HUES48 (cell line): ENCODE results near the gene PPP3CA.

Source experiments
- H3K27ac ChIP-seq: one replicate; pipeline ENCODE4 v1.7.0; 2013; ENCODE audit warnings: low read depth, low read length, inconsistent platforms
- H3K27me3 ChIP-seq: 2 replicates; pipeline ENCODE4 v1.6.1; 2013; ENCODE audit warnings: mild to moderate bottlenecking, low read length; ENCODE audit not compliant: control insufficient read depth, insufficient read depth
- H3K36me3 ChIP-seq: 2 replicates; pipeline ENCODE4 v1.6.1; 2013; ENCODE audit warnings: low read length; ENCODE audit not compliant: control insufficient read depth, insufficient read depth
- H3K4me1 ChIP-seq: 2 replicates; pipeline ENCODE4 v1.6.1; 2013; ENCODE audit warnings: mild to moderate bottlenecking, low read length; ENCODE audit not compliant: control insufficient read depth, insufficient read depth
- H3K4me3 ChIP-seq: 2 replicates; pipeline ENCODE4 v1.5.1; 2013; ENCODE audit warnings: mild to moderate bottlenecking, low read depth, low read length
- H3K9ac ChIP-seq: 2 replicates; pipeline ENCODE4 v1.6.1; 2013; ENCODE audit warnings: mild to moderate bottlenecking, low read depth, low read length, moderate library complexity
- H3K9me3 ChIP-seq: 2 replicates; pipeline ENCODE4 v1.6.1; 2013; ENCODE audit warnings: low read length; ENCODE audit not compliant: control insufficient read depth, insufficient read depth

Gene PPP3CA

DNA sequence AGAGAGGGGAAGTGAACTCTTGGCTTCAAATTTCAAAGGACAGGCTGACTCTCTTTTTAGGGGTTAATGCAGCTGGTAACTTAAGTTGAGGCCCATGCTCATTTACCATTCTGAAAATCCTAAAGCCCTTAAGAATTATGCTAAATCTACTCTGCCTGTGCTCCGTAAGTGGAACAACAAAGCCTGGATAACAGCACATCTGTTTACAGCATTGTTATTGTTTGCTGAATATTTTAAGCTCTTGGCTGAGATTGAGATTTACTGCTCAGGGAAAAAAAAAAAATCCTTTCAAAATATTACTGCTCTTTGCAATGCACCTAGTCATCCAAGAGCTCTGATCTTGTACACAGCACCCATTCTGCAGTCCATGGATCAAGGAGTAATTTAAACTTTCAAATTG is 17.7 kb downstream of the PPP3CA start:
- H3K9me3 ChIP-seq: no peaks in the 10 kb centered on the region
- no peak overlapping the region for H3K9ac ChIP-seq
- H3K36me3 ChIP-seq: no peaks in the 10 kb centered on the region
- peaks cover 56% of the 10 kb centered on the region for H3K4me1 ChIP-seq
- no peaks in the 10 kb centered on the region for H3K27me3 ChIP-seq
- no peak overlapping the region for H3K27ac ChIP-seq
- H3K4me3 ChIP-seq: no peak overlapping the region

DNA sequence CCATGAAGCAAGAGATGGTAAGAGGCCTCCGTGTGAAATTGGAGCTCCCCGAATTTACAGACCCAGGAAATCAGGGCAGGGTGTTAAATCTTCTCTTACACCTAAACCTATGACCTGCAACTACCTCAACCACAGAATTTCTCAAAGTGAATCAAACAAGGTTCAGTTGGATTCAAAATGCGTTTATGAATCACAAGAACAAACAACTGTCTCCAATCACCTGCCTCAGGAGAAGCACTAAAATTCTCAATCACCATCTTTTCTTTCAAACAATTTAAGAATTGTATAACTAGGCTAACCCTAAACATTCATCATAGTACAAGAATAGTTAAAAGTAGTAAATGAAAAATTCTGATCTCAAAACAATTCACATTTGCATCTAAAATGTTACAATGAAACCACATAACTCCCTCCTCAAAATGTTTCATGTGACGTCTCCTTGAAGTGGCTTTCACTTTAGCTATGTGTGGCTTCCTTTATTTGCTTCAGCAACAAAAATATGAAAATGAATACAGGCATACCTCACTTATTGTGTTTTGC is 19.2 kb downstream of the PPP3CA start:
- Histone ChIP-seq H3K27me3 (no peaks in the 10 kb centered on the region), H3K9ac (no peak overlapping the region), H3K4me1 (peaks cover 60% of the 10 kb centered on the region), H3K36me3 (no peaks in the 10 kb centered on the region), H3K9me3 (no peaks in the 10 kb centered on the region), H3K4me3 (no peak overlapping the region), H3K27ac (no peak overlapping the region)

DNA sequence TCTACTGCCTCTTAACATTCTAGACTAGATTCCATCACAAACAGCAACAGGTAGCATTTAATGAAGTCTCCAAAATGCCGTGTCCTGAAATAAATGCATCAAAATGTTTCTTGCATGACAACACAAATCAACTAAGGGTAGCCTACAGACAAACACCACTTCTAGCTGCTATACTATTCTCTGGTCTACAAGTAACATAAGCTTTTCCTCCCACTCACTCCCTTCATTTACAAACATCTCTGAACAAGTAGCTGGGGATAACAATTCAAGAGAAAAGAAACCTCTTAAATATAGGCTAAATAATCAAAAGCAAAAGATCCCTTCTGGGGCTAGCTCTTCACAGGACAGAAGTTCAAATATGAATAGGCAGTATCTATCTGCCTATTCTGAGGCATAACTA is 20.8 kb downstream of the PPP3CA start:
- Histone ChIP-seq H3K4me1 (peaks cover 66% of the 10 kb centered on the region), H3K27ac (peak overlapping the region; percentile 26)

DNA sequence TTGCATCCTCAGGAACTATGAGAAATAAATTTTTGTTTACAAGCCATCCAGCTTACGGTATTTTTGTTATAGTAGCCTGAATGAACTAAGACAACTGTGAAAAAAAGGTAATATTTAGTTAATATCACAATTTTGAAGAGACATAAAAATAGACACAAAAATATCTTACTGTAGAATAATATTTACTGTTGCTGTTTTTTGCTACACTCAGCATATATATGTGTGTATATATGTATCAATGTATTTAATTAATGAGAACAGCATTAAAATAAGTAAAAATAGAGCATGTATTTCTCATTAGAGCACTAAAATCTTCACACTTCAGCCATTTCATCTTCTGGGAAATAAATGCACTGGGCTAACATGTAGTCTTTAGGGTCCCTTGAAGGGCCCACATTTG is 24.6 kb downstream of the PPP3CA start:
- H3K9ac ChIP-seq: no peak overlapping the region
- H3K27ac ChIP-seq: no peak overlapping the region
- no peaks in the 10 kb centered on the region for H3K27me3 ChIP-seq
- no peaks in the 10 kb centered on the region for H3K9me3 ChIP-seq
- H3K4me1 ChIP-seq: peaks cover 45% of the 10 kb centered on the region
- H3K4me3 ChIP-seq: no peak overlapping the region
- H3K36me3 ChIP-seq: no peaks in the 10 kb centered on the region

More for the DNA sequence above, 20.8 kb downstream of the PPP3CA start:
- no peak overlapping the region; the same call in 1 of the 2 replicates for H3K4me3 ChIP-seq
- no peaks in the 10 kb centered on the region for H3K27me3 ChIP-seq
- H3K9ac ChIP-seq: no peak overlapping the region
- H3K9me3 ChIP-seq: no peaks in the 10 kb centered on the region
- no peaks in the 10 kb centered on the region for H3K36me3 ChIP-seq

DNA sequence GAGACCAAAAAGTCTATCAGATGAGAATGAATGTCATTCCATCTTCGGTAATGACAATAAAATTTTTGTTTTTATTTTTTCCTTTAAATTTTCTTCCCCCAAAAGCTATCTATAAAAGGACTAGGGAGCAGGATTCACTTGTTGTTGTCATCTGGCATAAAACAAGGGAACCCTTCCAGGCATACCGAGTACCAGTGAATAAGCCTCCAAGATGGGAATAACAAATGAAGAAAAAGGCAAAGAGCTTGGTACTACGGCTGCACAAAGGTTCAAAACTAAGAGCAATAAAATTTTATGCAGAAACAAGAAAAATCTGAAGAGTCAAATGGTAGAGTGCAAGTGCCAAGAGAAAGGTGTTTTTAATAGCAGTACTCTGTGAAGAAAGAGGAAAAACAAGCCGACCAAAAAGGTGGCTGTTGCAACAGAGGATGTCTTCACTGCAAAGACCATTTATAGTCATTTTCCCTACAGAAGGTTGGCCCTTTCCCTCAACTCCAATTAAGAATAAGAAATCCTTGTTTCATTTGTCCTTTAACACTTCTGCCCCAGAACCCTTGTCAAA is 25.8 kb downstream of the PPP3CA start:
- H3K4me3 ChIP-seq: no peak overlapping the region
- H3K9ac ChIP-seq: peak overlapping the region; percentile 31; the same call in 1 of the 2 replicates
- H3K27ac ChIP-seq: no peak overlapping the region
- H3K27me3 ChIP-seq: no peaks in the 10 kb centered on the region
- no peaks in the 10 kb centered on the region for H3K9me3 ChIP-seq
- no peaks in the 10 kb centered on the region for H3K36me3 ChIP-seq
- H3K4me1 ChIP-seq: peaks cover 34% of the 10 kb centered on the region

DNA sequence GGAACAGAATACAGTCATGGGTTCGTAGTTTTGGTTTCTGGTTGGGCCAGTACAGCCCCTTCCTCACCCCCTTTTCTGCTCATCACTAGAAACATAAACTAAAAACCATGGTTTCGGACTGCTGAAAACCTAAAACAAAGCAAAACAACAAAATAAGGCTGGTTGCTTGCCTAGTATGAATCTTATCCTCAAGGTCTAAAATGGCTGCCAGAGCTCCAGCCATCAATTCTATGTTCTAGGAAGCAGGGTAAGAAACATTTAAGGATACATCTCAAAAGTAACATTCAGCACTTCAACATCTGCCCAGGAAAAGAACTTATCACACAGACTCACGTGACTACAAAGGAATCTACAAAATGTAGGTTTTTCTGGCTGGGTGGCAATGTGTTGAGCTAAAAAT is 31.5 kb downstream of the PPP3CA start:
- Histone ChIP-seq H3K36me3 (no peaks in the 10 kb centered on the region), H3K4me3 (no peak overlapping the region), H3K9ac (no peak overlapping the region), H3K9me3 (no peaks in the 10 kb centered on the region), H3K27ac (no peak overlapping the region), H3K27me3 (no peaks in the 10 kb centered on the region), H3K4me1 (no peaks in the 10 kb centered on the region)

DNA sequence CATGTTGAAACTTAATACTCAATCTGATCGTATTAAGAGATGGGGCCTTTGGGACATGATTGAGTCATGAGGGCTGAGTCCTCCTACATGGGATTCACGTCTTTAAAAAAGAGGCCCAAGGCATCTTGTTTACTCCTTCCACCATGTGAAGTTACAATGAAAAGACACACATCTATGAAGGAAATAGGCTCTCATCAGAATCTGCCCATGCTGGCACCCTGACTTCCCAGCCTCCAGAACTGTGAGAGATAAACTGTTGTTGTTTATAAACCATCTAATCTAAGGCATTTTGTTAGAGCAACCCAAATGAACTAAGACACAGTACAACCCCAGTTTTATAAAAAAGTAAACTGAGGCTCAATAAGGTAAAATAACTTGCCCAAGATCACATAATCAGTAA is 32.3 kb downstream of the PPP3CA start:
- Histone ChIP-seq H3K9me3 (no peaks in the 10 kb centered on the region), H3K36me3 (no peaks in the 10 kb centered on the region), H3K4me3 (no peak overlapping the region), H3K27ac (no peak overlapping the region), H3K4me1 (no peaks in the 10 kb centered on the region), H3K27me3 (no peaks in the 10 kb centered on the region), H3K9ac (no peak overlapping the region)

DNA sequence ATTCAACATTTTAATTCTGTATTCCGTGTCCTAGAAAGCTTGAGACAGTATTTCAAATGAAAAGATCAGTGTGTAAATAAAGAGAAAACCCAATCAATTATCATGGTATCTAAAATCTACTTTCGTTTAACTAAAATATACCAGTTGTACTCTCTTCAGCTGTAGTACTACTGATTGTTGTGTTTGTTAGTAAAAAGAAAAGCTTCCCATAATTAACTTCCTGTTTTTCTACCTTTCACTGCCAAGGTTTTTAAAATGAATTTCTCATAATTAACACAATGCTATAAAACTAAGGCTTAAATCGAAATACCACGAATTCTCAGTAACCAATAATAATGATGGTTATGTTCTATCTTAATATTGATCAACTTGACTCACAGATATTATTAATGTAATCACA is 37.4 kb downstream of the PPP3CA start:
- Histone ChIP-seq H3K27ac (no peak overlapping the region), H3K36me3 (no peaks in the 10 kb centered on the region)

DNA sequence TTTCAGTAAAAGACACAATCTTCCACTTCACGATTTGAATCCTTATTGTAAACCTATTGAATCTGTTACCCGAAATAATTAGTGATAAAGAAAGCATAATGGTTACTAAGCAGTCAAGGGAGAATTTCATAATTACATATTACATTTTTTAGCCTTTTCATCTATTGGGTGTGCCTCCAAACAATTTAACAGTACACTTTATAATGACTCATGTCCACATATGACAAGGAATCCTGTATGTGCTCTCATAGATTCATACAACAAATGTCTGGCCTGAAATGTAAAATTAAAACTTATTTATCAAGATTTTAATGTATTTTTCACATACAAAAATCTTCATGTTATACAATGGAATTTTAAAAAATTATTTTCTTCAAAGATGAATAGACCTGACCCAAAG is 39.4 kb downstream of the PPP3CA start:
- H3K9ac ChIP-seq: no peak overlapping the region
- no peaks in the 10 kb centered on the region for H3K27me3 ChIP-seq
- no peak overlapping the region for H3K4me3 ChIP-seq
- no peaks in the 10 kb centered on the region for H3K9me3 ChIP-seq
- no peaks in the 10 kb centered on the region for H3K36me3 ChIP-seq
- H3K4me1 ChIP-seq: peaks cover 34% of the 10 kb centered on the region
- H3K27ac ChIP-seq: no peak overlapping the region

More for the DNA sequence above, 37.4 kb downstream of the PPP3CA start:
- no peaks in the 10 kb centered on the region for H3K9me3 ChIP-seq
- no peak overlapping the region for H3K4me3 ChIP-seq
- no peaks in the 10 kb centered on the region for H3K27me3 ChIP-seq
- peaks cover 26% of the 10 kb centered on the region for H3K4me1 ChIP-seq
- H3K9ac ChIP-seq: no peak overlapping the region

DNA sequence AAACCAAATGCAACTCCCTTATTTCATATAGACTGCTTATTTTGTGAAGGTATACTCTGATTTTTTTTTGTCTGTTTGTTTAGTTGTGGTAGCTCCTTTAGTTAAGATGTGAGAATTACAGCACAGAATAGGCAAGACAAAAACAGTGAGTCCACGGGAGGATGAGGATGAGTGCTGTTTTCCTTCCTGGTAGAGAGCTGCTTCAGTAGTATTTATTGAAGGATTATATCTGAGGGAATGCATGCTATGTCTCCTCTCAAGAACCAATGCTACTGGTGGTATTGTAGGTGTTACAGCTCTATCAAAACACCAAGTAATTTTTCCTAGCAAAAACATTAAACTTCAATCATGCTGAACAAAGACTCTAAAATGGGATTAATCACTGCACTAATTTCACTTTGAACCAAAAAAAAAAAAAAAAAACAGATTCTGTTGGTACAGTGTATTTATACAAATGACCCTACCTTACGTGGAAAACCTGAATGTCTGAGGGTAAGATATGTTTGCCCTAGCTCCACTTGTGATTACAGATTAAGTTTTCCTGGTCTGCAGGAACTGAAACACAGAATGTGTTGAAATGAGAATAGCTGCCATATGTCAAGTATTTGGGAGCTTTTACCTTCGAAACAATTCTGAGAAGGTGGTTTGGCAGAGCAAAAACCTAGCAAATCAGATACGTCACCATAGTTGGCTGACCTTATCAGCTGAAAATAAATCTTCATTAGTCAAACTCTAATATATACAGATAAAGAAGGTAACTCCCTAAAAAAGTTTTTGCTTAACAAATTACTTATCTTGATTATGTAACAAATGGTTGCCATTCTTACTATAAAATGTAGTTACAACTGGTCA is 40.3 kb downstream of the PPP3CA start:
- Histone ChIP-seq H3K9me3 (no peaks in the 10 kb centered on the region), H3K4me3 (no peak overlapping the region), H3K27me3 (no peaks in the 10 kb centered on the region), H3K9ac (no peak overlapping the region), H3K4me1 (peaks cover 34% of the 10 kb centered on the region), H3K27ac (no peak overlapping the region), H3K36me3 (no peaks in the 10 kb centered on the region)

DNA sequence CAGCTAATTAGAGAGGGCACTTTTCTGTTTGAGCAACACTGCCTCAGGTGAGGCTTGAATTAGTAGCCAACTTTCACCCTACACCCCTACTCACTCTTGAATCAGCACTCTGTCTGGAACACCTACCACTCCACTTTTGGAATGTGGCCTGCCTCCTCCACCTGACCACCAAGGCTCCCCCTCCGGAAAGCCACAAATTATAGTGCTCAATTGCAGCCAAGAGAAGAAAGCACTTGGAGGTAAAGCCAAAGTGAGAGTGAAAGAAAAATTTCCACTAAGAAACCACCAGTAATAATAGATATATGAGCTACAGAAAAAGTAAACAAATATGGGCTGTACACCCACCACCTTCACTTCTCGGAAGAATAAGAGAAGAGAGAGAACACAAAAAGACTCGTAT is 41.1 kb downstream of the PPP3CA start:
- H3K9ac ChIP-seq: no peak overlapping the region
- 0 out of 2 replicates have a peak overlapping the region, but pooled peaks have one; percentile 22 for H3K4me3 ChIP-seq
- no peaks in the 10 kb centered on the region for H3K9me3 ChIP-seq
- H3K36me3 ChIP-seq: no peaks in the 10 kb centered on the region
- peaks cover 34% of the 10 kb centered on the region for H3K4me1 ChIP-seq
- H3K27ac ChIP-seq: peak overlapping the region; percentile 34
- H3K27me3 ChIP-seq: no peaks in the 10 kb centered on the region
